IPS-NIHi11 (cell line): ENCODE results near the gene BDKRB2.

Experiments used
- DNase-seq: peaks from one replicate; pipeline ENCODE4 v3.0.0; 2012; ENCODE audit warnings: mixed read lengths, low spot score

BDKRB2 gene

DNA sequence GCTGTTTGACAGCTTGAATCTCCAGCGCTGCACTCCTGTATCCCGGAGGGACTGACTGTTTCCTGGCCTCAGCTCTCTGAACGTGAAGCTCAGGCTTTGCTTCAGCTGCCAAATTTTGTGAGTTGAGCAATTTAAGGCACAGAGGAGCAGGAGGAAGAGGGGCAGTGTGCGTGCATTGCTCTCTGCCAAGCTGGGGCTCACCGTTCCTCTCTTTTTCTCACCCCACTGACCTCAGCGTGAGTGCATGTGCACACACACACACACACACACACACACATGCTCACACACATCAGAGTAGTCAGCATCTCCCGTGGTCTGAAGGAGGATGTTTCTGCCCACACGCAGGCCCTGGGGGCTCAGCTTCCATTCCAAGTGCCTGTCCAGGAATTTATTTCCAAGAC lies 27.8 kb upstream of the BDKRB2 start:
- no peak for DNase-seq

DNA sequence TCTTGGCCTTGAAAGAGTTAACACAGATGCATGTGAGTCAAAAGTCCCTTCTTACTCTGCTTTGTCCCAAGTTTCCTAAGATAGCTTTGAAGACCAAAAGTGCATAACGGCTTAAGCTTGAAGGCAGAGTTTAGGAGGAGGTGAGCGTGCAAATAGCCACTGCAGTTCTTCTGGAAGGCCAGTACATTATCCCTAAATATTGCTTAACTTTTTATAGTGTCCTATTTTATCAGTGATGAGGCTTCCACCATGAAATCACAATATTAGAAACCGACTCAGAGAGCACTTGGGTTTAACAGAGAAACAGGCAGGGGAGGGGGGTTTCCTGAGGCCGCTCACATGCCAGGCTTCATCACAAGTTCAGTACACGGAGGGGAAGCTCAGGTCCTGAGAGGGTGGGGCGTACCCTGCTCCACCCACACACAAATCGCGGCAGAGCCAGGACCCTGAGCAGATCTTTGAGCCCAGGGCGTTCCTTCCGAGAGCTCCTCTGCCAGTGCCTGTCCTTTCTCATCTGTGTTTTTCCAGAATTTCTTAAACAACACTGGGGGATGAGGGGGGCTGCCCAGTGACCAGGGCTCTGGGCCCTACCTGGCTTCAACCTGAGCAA lies 26.8 kb upstream of the BDKRB2 start:
- peak; percentile 59 for DNase-seq

- no peak for DNase-seq
Observed at GRCh38 chr14:96178461-96179321, 25.9 kb upstream of the BDKRB2 start.

GRCh38 chr14:96180043-96180874 lies 24.4 kb upstream of the BDKRB2 start:
- DNase-seq: no peak

GRCh38 chr14:96181186-96182056 lies 23.2 kb upstream of the BDKRB2 start:
- DNase-seq: no peak

DNA sequence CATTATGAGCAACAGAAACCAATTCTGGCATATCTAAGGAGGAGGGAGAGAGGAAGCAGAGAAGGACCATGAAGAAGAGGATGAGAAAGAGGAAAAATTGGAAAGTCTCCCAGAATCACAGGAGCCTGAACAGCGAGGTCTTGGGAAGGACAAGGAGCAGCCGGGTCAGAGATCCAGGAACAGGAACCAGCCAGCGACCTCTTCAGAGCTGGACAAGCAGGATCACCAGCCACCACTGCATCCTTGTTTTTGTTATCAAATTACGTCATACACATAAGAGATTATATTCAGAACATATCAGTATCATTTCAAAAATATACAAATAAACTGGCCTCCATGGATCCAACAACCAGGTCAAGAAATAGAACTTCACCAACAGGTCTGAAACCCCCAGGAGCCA lies 22.1 kb upstream of the BDKRB2 start:
- DNase-seq: no peak

GRCh38 chr14:96184737-96185136 lies 19.9 kb upstream of the BDKRB2 start:
- DNase-seq: no peak

GRCh38 chr14:96187216-96188031 lies 17.2 kb upstream of the BDKRB2 start:
- DNase-seq: no peak

DNA sequence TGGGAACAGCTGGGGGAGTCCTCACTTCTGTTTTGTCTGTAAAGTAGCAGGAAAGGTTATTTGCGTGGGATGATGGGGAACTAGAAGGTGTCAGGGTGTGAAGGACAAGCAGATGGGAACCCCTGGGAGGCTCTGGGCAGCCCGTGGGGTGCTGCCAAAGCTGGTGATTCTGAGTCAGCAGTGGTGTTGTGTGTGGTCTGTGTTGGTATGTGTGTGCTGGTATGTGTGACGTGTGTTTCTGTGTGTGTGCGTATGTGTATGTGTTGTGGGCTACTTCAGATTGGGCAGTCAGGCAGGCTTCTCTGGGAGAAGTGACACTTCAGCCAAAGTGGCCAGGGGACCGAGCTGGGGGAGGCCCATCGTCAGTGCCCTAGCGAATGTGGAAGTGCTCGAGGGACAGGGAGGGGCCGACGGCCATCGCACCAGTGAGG lies 15.3 kb upstream of the BDKRB2 start:
- no peak for DNase-seq

DNA sequence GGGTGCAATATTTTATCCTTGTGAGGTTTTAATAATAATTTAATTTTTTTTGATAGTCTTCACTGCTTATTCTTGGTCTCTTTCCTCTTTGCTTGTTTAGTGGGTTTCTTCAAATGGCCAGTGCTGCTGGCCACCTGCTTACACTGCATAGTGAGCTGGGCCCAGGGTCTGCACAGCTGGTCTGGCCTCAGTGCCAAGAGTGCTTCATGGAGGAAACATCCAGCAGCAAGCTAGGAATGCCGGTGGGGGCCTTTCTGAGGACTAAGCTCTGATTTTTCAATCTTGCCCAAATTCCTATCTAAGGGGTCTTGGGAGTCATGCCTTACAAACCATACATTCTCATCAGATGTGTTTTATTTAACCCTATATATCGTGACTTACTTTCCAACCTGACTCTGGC lies 13.3 kb upstream of the BDKRB2 start:
- no peak for DNase-seq

- no peak for DNase-seq
Observed at GRCh38 chr14:96191841-96192462, 12.7 kb upstream of the BDKRB2 start.

DNA sequence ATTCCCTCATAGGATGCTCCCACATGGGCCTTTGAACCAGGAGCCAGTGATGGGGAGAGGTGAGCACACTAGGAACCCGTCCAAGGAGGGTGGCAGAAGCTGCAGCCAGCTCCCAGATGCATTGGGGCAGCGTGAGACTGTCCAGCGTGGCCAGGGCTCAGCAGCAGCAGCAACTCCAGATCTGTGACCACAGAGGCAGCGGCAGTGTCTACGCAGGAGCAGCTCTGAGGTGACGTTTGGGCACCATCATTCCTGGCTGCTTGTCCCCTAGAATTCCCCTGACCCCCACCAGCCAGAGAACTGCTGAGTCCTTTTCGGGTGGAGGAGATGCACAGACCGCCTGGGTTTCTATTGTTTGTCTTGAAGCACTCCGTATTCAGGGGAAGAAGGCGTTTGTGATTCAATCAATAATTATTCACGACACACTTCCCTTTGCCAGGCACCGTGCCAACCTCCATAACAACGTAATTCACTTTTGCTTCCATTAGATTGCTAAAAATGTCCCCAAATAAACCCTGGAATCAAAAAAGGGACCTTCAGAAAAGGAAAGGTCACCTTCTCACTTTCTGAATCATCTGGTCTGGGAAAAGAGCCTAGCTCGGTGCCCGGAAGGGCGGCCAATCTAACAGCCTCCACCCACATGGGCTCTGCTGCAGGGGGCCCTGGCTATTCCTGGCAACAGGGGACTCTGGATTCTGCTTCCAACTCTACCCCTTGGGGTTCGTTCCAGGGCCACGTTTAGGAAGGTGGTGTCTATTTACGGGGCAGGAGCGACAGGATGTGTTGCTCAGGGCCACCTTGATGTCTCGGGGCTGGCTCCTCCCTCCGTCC lies 11.4 kb upstream of the BDKRB2 start:
- no peak for DNase-seq

DNA sequence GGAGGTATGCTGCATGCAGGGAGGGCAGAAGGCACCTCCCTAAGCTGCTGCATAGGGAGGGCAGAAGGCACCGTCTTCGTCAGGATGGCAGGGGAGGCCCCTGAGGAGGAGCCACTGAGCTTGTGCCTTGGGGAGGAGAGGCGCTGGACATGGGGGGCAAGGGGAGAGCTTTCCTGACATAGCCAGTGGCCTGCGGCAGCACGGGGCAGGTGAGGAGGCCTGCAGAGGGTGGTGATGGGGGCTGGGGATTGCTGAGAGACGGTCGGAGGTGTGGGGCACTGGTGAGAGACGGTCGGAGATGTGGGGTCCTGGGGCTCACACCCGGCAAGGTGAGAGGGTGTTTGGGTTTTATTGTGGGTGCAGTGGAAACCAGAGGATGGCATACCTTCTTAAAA lies 10.4 kb upstream of the BDKRB2 start:
- DNase-seq: no peak

GRCh38 chr14:96194657-96195431 lies 9.8 kb upstream of the BDKRB2 start:
- DNase-seq: no peak

DNA sequence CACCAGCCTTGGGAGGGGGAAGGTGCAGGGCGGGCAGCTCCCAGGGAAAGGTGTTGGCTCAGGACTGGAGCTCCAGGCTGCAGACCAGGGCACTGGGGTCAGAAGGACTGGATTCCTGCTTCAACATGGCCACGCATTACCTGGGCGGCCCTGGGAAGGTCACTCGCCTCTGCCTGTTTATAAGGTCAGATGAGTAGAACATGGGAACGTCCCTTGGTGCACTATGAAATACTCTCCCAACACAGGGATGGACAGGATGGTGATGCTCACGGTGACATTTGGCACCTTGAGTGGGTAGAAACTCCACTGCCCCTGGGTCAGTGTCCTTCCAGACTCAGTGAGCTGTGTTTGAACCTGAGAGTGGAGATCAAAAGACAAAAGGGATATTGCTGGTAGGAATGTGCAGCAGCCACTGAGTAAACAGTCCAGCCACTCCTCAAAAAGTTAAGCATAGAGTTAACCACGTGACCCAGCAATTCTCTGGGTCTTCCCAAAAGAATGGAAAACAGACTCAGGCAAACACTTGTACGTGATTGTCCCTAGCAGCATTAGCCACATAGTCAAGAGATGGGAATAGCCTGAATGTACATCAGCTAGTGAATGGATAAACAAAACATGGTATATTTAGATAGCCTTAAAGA lies 9.1 kb upstream of the BDKRB2 start:
- no peak for DNase-seq

GRCh38 chr14:96197163-96197852 lies 7.3 kb upstream of the BDKRB2 start:
- DNase-seq: no peak

DNA sequence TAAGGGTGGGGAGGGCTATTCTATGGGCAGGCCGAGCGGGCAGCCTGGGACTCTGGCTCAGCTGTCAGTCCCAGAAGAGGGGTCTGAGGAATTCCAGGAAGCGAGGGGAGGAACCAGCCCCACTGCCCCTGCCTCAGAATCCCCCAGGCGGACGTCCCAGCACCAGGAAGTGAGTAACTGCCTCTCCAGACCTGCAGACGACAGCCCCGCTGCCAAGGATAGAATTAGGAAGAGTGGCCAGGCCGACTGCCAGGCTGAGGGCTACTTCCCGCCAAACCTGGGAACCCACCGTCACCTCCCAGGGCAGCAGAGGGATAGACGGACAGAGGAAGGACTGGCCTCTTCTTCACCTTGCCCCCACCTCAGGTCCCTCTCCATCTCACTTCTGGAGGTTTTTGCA lies 6.7 kb upstream of the BDKRB2 start:
- no peak for DNase-seq
